Activated naive CD4-positive, alpha-beta T cell treated with anti-CD3 and anti-CD28 coated beads, Interleukin-2, amount 50 U/mL, for 24 hours (primary cell): ENCODE data around the gene IRGC.

Source experiments
- H3K27ac Mint-ChIP-seq: one replicate; pipeline ENCODE4 v1.8.0; 2021; ENCODE audit warnings: mild to moderate bottlenecking, mixed read lengths
- H3K27me3 Mint-ChIP-seq: one replicate; pipeline ENCODE4 v1.8.0; 2021; ENCODE audit warnings: mixed read lengths
- H3K36me3 Mint-ChIP-seq: one replicate; pipeline ENCODE4 v1.8.0; 2021; ENCODE audit warnings: mixed read lengths
- H3K4me1 Mint-ChIP-seq: one replicate; pipeline ENCODE4 v1.8.0; 2021; ENCODE audit warnings: mixed read lengths
- H3K4me3 Mint-ChIP-seq: one replicate; pipeline ENCODE4 v1.8.0; 2021; ENCODE audit warnings: mild to moderate bottlenecking, mixed read lengths
- H3K9me3 Mint-ChIP-seq: one replicate; pipeline ENCODE4 v1.8.0; 2021; ENCODE audit warnings: mixed read lengths

IRGC gene

GRCh38 chr19:43683905-43684304, 32.0 kb upstream of the IRGC start:
- Mint-ChIP-seq H3K27me3 (no peaks in the 10 kb centered on the region), H3K27ac (no peak overlapping the region), H3K36me3 (no peaks in the 10 kb centered on the region), H3K4me1 (no peaks in the 10 kb centered on the region), H3K9me3 (no peaks in the 10 kb centered on the region), H3K4me3 (no peak overlapping the region)

GRCh38 chr19:43684326-43684725, 31.6 kb upstream of the IRGC start:
- H3K36me3 Mint-ChIP-seq, result no peaks in the 10 kb centered on the region
- H3K9me3 Mint-ChIP-seq, result no peaks in the 10 kb centered on the region
- H3K27me3 Mint-ChIP-seq, result no peaks in the 10 kb centered on the region
- no peak overlapping the region for H3K27ac Mint-ChIP-seq
- H3K4me3 Mint-ChIP-seq, result no peak overlapping the region
- H3K4me1 Mint-ChIP-seq, result no peaks in the 10 kb centered on the region

- no peaks in the 10 kb centered on the region for H3K27me3 Mint-ChIP-seq
- H3K36me3 Mint-ChIP-seq, result no peaks in the 10 kb centered on the region
- H3K9me3 Mint-ChIP-seq, result no peaks in the 10 kb centered on the region
- no peak overlapping the region for H3K27ac Mint-ChIP-seq
- H3K4me3 Mint-ChIP-seq, result no peak overlapping the region
- no peaks in the 10 kb centered on the region for H3K4me1 Mint-ChIP-seq
Measured at GRCh38 chr19:43687660-43687997, 28.2 kb upstream of the IRGC start.

GRCh38 chr19:43688059-43688701, 27.7 kb upstream of the IRGC start:
- H3K27ac Mint-ChIP-seq, result no peak overlapping the region

GRCh38 chr19:43690444-43690843, 25.4 kb upstream of the IRGC start:
- no peaks in the 10 kb centered on the region for H3K9me3 Mint-ChIP-seq
- no peaks in the 10 kb centered on the region for H3K4me1 Mint-ChIP-seq
- no peaks in the 10 kb centered on the region for H3K27me3 Mint-ChIP-seq
- H3K27ac Mint-ChIP-seq, result no peak overlapping the region
- H3K4me3 Mint-ChIP-seq, result no peak overlapping the region
- no peaks in the 10 kb centered on the region for H3K36me3 Mint-ChIP-seq

More at GRCh38 chr19:43688059-43688701, 27.7 kb upstream of the IRGC start:
- Mint-ChIP-seq H3K36me3 (no peaks in the 10 kb centered on the region), H3K4me3 (no peak overlapping the region), H3K4me1 (no peaks in the 10 kb centered on the region), H3K27me3 (no peaks in the 10 kb centered on the region), H3K9me3 (no peaks in the 10 kb centered on the region)

GRCh38 chr19:43690890-43691289, 25.0 kb upstream of the IRGC start:
- Mint-ChIP-seq H3K27ac (no peak overlapping the region), H3K36me3 (no peaks in the 10 kb centered on the region), H3K4me1 (no peaks in the 10 kb centered on the region), H3K9me3 (no peaks in the 10 kb centered on the region), H3K27me3 (no peaks in the 10 kb centered on the region), H3K4me3 (no peak overlapping the region)

GRCh38 chr19:43691755-43692154, 24.1 kb upstream of the IRGC start:
- Mint-ChIP-seq H3K4me3 (no peak overlapping the region), H3K9me3 (no peaks in the 10 kb centered on the region), H3K27me3 (no peaks in the 10 kb centered on the region), H3K36me3 (no peaks in the 10 kb centered on the region), H3K4me1 (no peaks in the 10 kb centered on the region), H3K27ac (no peak overlapping the region)

- H3K27ac Mint-ChIP-seq, result no peak overlapping the region
- no peak overlapping the region for H3K4me3 Mint-ChIP-seq
- H3K9me3 Mint-ChIP-seq, result no peaks in the 10 kb centered on the region
- no peaks in the 10 kb centered on the region for H3K4me1 Mint-ChIP-seq
- H3K36me3 Mint-ChIP-seq, result no peaks in the 10 kb centered on the region
- H3K27me3 Mint-ChIP-seq, result no peaks in the 10 kb centered on the region
Measured at GRCh38 chr19:43692385-43692784, 23.5 kb upstream of the IRGC start.

GRCh38 chr19:43692877-43693276, 23.0 kb upstream of the IRGC start:
- Mint-ChIP-seq H3K27ac (no peak overlapping the region), H3K27me3 (peaks cover 1% of the 10 kb centered on the region), H3K36me3 (no peaks in the 10 kb centered on the region), H3K4me1 (no peaks in the 10 kb centered on the region), H3K4me3 (no peak overlapping the region), H3K9me3 (no peaks in the 10 kb centered on the region)

- H3K27me3 Mint-ChIP-seq, result peaks cover 1% of the 10 kb centered on the region
- no peak overlapping the region for H3K4me3 Mint-ChIP-seq
- H3K9me3 Mint-ChIP-seq, result no peaks in the 10 kb centered on the region
- H3K4me1 Mint-ChIP-seq, result no peaks in the 10 kb centered on the region
- H3K36me3 Mint-ChIP-seq, result no peaks in the 10 kb centered on the region
- H3K27ac Mint-ChIP-seq, result no peak overlapping the region
Measured at GRCh38 chr19:43694553-43694952, 21.3 kb upstream of the IRGC start.

- Mint-ChIP-seq H3K4me3 (no peak overlapping the region), H3K4me1 (peaks cover 15% of the 10 kb centered on the region), H3K27ac (no peak overlapping the region), H3K36me3 (no peaks in the 10 kb centered on the region), H3K9me3 (no peaks in the 10 kb centered on the region), H3K27me3 (peaks cover 1% of the 10 kb centered on the region)
Measured at GRCh38 chr19:43695985-43696704, 19.7 kb upstream of the IRGC start.

GRCh38 chr19:43697295-43697694, 18.6 kb upstream of the IRGC start:
- Mint-ChIP-seq H3K27ac (no peak overlapping the region), H3K4me1 (peaks cover 23% of the 10 kb centered on the region), H3K27me3 (peaks cover 1% of the 10 kb centered on the region), H3K36me3 (no peaks in the 10 kb centered on the region), H3K4me3 (no peak overlapping the region), H3K9me3 (no peaks in the 10 kb centered on the region)

GRCh38 chr19:43699506-43700394, 16.1 kb upstream of the IRGC start:
- no peaks in the 10 kb centered on the region for H3K36me3 Mint-ChIP-seq
- no peaks in the 10 kb centered on the region for H3K9me3 Mint-ChIP-seq
- peaks cover 1% of the 10 kb centered on the region for H3K27me3 Mint-ChIP-seq
- peak overlapping the region; percentile 87 for H3K27ac Mint-ChIP-seq
- H3K4me3 Mint-ChIP-seq, result peak overlapping the region; percentile 84
- peaks cover 26% of the 10 kb centered on the region for H3K4me1 Mint-ChIP-seq

GRCh38 chr19:43700395-43701000, 15.4 kb upstream of the IRGC start:
- Mint-ChIP-seq H3K27me3 (peaks cover 2% of the 10 kb centered on the region), H3K27ac (peak overlapping the region; percentile 87), H3K4me3 (peak overlapping the region; percentile 84), H3K4me1 (peaks cover 26% of the 10 kb centered on the region), H3K9me3 (no peaks in the 10 kb centered on the region), H3K36me3 (no peaks in the 10 kb centered on the region)

GRCh38 chr19:43704002-43704705, 11.7 kb upstream of the IRGC start:
- Mint-ChIP-seq H3K27me3 (peaks cover 3% of the 10 kb centered on the region), H3K9me3 (no peaks in the 10 kb centered on the region), H3K36me3 (no peaks in the 10 kb centered on the region), H3K4me1 (peaks cover 26% of the 10 kb centered on the region), H3K4me3 (no peak overlapping the region), H3K27ac (no peak overlapping the region)
